Measurements from ENCODE around the gene RAB27A.

The RAB27A gene

GRCh38 chr15:55197362-55197705, 92.3 kb downstream of the RAB27A start:
- H3K4me3 ChIP-seq (ENCODE audit: low read depth, low read length), result peak overlapping the region; percentile 83
- TF ChIP-seq CTCF (IDR thresholded peaks at IDR 0.05; ENCODE audit: borderline replicate concordance, insufficient read depth, low read depth, low read length), result no peak

GRCh38 chr15:55196458-55197361, 92.9 kb downstream of the RAB27A start, which contains the start of gene RSL24D1:
Gene RSL24D1 (minus strand): TSS chr15:55196941. CDS start chr15:55196890, 51 bp downstream.
- peak; percentile 35; the same call in 1 of the 2 replicates for TF ChIP-seq CTCF (IDR thresholded peaks at IDR 0.05; ENCODE audit: borderline replicate concordance, insufficient read depth, low read depth, low read length)
- peak within 1 kb of the TSS; percentile 83 for H3K4me3 ChIP-seq (ENCODE audit: low read depth, low read length)

GRCh38 chr15:55195996-55196395, 93.6 kb downstream of the RAB27A start:
- no peak for TF ChIP-seq CTCF (IDR thresholded peaks at IDR 0.05; ENCODE audit: borderline replicate concordance, insufficient read depth, low read depth, low read length)
- peak overlapping the region; percentile 83 for H3K4me3 ChIP-seq (ENCODE audit: low read depth, low read length)

GRCh38 chr15:55194256-55194655, 95.4 kb downstream of the RAB27A start:
- H3K4me3 ChIP-seq (ENCODE audit: low read depth, low read length), result no peak overlapping the region
- no peak for TF ChIP-seq CTCF (IDR thresholded peaks at IDR 0.05; ENCODE audit: borderline replicate concordance, insufficient read depth, low read depth, low read length)

GRCh38 chr15:55186331-55186730, 103.3 kb downstream of the RAB27A start:
- no peak for TF ChIP-seq CTCF (IDR thresholded peaks at IDR 0.05; ENCODE audit: borderline replicate concordance, insufficient read depth, low read depth, low read length)
- H3K4me3 ChIP-seq (ENCODE audit: low read depth, low read length), result no peak overlapping the region

- H3K4me3 ChIP-seq (ENCODE audit: low read depth, low read length), result no peak overlapping the region
- no peak for TF ChIP-seq CTCF (IDR thresholded peaks at IDR 0.05; ENCODE audit: borderline replicate concordance, insufficient read depth, low read depth, low read length)
Observed at GRCh38 chr15:55183679-55184078, 105.9 kb downstream of the RAB27A start.

- TF ChIP-seq CTCF (IDR thresholded peaks at IDR 0.05; ENCODE audit: borderline replicate concordance, insufficient read depth, low read depth, low read length), result no peak
- no peak overlapping the region for H3K4me3 ChIP-seq (ENCODE audit: low read depth, low read length)
Observed at GRCh38 chr15:55179141-55179540, 110.5 kb downstream of the RAB27A start.
